ENCODE results near the gene SF3A1. TPM values are rescaled to one million over a fixed set of nuclear protein-coding genes. Genes with fewer than 3 reads are reported as not detected.

The SF3A1 gene
- total RNA-seq, 1 donor from 2014 or later, result 164 TPM

GRCh38 chr22:30386608-30386959 is 29.9 kb upstream of the SF3A1 start:
- peaks cover 6% of the 10 kb centered on the region for H3K36me3 ChIP-seq
- no peaks in the 10 kb centered on the region for H3K9me3 ChIP-seq
- no peaks in the 10 kb centered on the region for H3K27me3 ChIP-seq
- DNase-seq (no peak), ATAC-seq (no peak)
- no peak overlapping the region for H3K27ac ChIP-seq
- peak overlapping the region; percentile 54 for H3K4me3 ChIP-seq
- TF ChIP-seq CTCF (IDR thresholded peaks at IDR 0.05), result no peak
- H3K4me1 ChIP-seq, result peaks cover 5% of the 10 kb centered on the region
- intact Hi-C loops (cut with DNase I), result loop anchor here (5.0 kb wide), 1 partner anchor 99 kb away; the partner anchor contains the start of gene CASTOR1

GRCh38 chr22:30385942-30386341 is 29.2 kb upstream of the SF3A1 start:
- Histone ChIP-seq H3K4me3 (no peak overlapping the region), H3K36me3 (peaks cover 6% of the 10 kb centered on the region), H3K4me1 (peaks cover 5% of the 10 kb centered on the region), H3K27me3 (no peaks in the 10 kb centered on the region), H3K27ac (no peak overlapping the region), H3K9me3 (no peaks in the 10 kb centered on the region)
- ATAC-seq, result no peak
- no peak for DNase-seq
- TF ChIP-seq CTCF (IDR thresholded peaks at IDR 0.05), result no peak
- intact Hi-C loops (cut with DNase I), result loop anchor here (5.0 kb wide), 1 partner anchor 99 kb away; the partner anchor contains the start of gene CASTOR1

DNA sequence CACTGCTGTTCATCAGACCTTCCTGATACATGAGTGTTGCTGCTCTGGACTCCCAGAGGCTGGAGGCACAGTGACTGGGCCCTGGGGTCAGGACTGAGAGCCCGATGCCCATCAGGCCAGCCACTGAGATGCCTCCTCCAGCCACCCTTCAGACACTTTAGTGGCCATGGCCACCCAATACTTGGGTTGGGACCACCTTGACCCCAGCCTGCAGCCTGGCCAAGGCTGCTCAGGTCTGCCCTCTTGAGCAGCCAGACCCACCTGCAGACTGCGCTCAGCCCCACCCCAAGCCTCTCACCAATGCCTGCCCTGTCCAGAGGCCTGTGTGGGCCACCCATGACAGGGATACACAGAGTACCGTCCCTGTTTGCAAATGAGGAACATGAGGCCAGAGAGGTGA is 26.4 kb upstream of the SF3A1 start:
- Histone ChIP-seq H3K27ac (no peak overlapping the region), H3K36me3 (peaks cover 6% of the 10 kb centered on the region), H3K4me3 (no peak overlapping the region), H3K4me1 (peaks cover 5% of the 10 kb centered on the region), H3K27me3 (no peaks in the 10 kb centered on the region), H3K9me3 (no peaks in the 10 kb centered on the region)
- ATAC-seq (no peak), DNase-seq (no peak)
- no peak for TF ChIP-seq CTCF (IDR thresholded peaks at IDR 0.05)
- intact Hi-C loops (cut with DNase I), result no loop called here

DNA sequence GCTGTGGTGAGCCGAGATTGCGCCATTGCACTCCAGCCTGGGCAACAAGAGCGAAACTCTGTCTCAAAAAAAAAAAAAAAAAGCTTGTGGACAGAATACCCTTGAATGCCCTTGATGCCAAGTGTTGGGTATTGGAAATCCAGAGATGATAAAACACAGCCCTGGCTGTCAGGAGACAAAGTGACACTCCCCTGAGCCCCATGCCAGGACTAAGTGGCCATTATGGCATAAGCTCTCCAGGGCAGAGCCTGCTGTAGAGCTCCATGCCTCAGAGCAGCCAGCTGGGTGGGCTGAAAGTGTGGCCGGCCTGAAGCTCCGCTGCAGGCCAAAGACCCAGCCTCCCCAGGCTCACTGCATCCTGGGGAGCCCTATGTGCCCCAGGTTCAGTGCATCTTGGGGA is 25.6 kb upstream of the SF3A1 start:
- no peaks in the 10 kb centered on the region for H3K27me3 ChIP-seq
- no peak overlapping the region for H3K4me3 ChIP-seq
- peaks cover 6% of the 10 kb centered on the region for H3K36me3 ChIP-seq
- H3K27ac ChIP-seq, result no peak overlapping the region
- no peaks in the 10 kb centered on the region for H3K9me3 ChIP-seq
- TF ChIP-seq CTCF (IDR thresholded peaks at IDR 0.05), result no peak
- H3K4me1 ChIP-seq, result peaks cover 5% of the 10 kb centered on the region
- DNase-seq, result no peak
- intact Hi-C loops (cut with DNase I), result no loop called here
- no peak for ATAC-seq

DNA sequence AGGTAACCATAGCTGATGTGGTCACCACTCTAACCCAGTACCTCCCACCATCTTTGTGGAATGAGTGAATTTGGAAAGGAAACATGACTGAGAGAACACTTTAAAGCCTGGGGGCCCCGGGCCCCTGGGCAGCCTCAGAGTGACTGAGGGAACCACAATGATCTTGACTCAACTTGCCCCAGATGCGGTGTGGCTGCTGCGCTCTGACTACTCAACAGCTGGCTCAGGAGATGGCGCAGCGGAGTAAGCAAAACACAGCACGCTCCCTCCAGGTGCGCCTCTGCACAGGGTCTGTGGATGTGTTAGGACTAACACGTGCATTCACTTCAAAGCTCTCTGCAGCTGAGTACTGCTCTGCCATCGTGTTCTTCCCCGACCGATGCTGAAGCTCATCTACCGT is 24.6 kb upstream of the SF3A1 start:
- H3K9me3 ChIP-seq, result no peaks in the 10 kb centered on the region
- intact Hi-C loops (cut with DNase I), result no loop called here
- DNase-seq, result no peak
- no peak overlapping the region for H3K4me3 ChIP-seq
- H3K27me3 ChIP-seq, result no peaks in the 10 kb centered on the region
- H3K36me3 ChIP-seq, result peaks cover 6% of the 10 kb centered on the region
- peaks cover under 1% of the 10 kb centered on the region for H3K4me1 ChIP-seq
- TF ChIP-seq CTCF (IDR thresholded peaks at IDR 0.05), result no peak
- ATAC-seq, result no peak
- no peak overlapping the region for H3K27ac ChIP-seq

DNA sequence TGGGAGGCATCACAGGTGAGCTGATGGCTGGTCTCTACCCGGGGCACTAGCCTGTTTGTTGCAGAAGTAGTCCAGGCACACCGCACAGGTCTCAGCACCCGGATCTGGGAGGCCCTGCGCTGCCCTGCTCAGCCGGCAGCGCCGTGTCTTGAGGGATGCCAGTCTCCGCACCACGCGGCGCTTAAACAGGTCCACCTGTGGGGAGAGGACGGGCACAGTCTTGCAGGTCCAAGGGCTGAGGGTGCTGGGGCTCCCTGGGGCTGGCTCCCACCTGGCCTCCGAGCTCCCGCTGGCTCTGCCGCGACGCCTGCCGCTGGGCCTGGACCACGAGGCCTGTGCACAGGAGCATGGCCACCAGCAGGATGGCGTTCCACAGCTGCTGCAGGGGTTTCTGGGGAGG is 23.3 kb upstream of the SF3A1 start:
- H3K36me3 ChIP-seq, result peaks cover 6% of the 10 kb centered on the region
- H3K4me1 ChIP-seq, result no peaks in the 10 kb centered on the region
- no peak overlapping the region for H3K4me3 ChIP-seq
- intact Hi-C loops (cut with DNase I), result no loop called here
- no peak for TF ChIP-seq CTCF (IDR thresholded peaks at IDR 0.05)
- no peak overlapping the region for H3K27ac ChIP-seq
- no peaks in the 10 kb centered on the region for H3K9me3 ChIP-seq
- H3K27me3 ChIP-seq, result no peaks in the 10 kb centered on the region
- DNase-seq, result peak; percentile 54
- no peak for ATAC-seq
